Suprapubic skin (tissue), 4 donors: ENCODE results near the gene ERG. TPM values are rescaled to one million over a fixed set of nuclear protein-coding genes. Genes with fewer than 3 reads are reported as not detected.
A peak's percentile ranks its signal among the peaks of the same experiment; 100 is the strongest.

Experiments used
- DNase-seq, 2 donors: peaks; one replicate each; pipeline ENCODE4 v3.0.0-alpha.2; 2019; ENCODE audit warnings: low spot score in 2 of 2
- H3K27ac ChIP-seq: fragments of 200-600 bp; sonication (generic); one replicate; pipeline ENCODE4 v1.5.1; 2019
- H3K27me3 ChIP-seq: fragments of 200-600 bp; sonication (generic); one replicate; pipeline ENCODE4 v1.5.1; 2019
- H3K36me3 ChIP-seq: fragments of 200-600 bp; sonication (generic); one replicate; pipeline ENCODE4 v1.5.1; 2019
- H3K4me1 ChIP-seq: fragments of 200-600 bp; sonication (generic); one replicate; pipeline ENCODE4 v1.5.1; 2019
- H3K4me3 ChIP-seq: fragments of 200-600 bp; sonication (generic); one replicate; pipeline ENCODE4 v1.5.1; 2019; ENCODE audit warnings: mild to moderate bottlenecking
- H3K9me3 ChIP-seq: fragments of 200-600 bp; sonication (generic); one replicate; pipeline ENCODE4 v1.5.1; 2019
- EP300 ChIP-seq: sonication (generic); formaldehyde crosslinking; IDR thresholded peaks from one replicate; pipeline ENCODE4 v1.6.1; 2017; ENCODE audit warnings: antibody characterized with exemption
- POLR2A ChIP-seq, 2 donors: fragments of 450-650 bp; IDR thresholded peaks; one replicate each; pipeline ENCODE4 v1.6.1; 2017; ENCODE audit warnings: antibody characterized with exemption in 2 of 2, mild to moderate bottlenecking in 2 of 2, moderate library complexity in 2 of 2
- POLR2AphosphoS5 ChIP-seq, 3 donors: sonication (generic); formaldehyde crosslinking; IDR thresholded peaks; one replicate each; pipeline ENCODE4 v1.6.1; 2017; ENCODE audit warnings: antibody characterized with exemption in 3 of 3
- WGBS: methylation state at CpG from one replicate; pipeline ENCODE4 v1.1.5; 2018; 5-methylcytosine and 5-hydroxymethylcytosine counted together
- total RNA-seq, 4 donors: library from RNA; depleted of rRNA; stranded (reverse); fragments of >200 nt; gene quantifications; one replicate each; pipeline ENCODE4 v1.1.0, GENCODE V29; 2016
- TF ChIP-seq, protein P1 (sequence below), 2 donors: fragments of 200-600 bp in 1 of 2; fragments of 450-650 bp in 1 of 2; sonication (generic) in 1 of 2; IDR thresholded peaks; one replicate each; pipeline ENCODE4 v1.5.1; 2016 to 2019; ENCODE audit warnings: antibody characterized with exemption in 2 of 2, mild to moderate bottlenecking in 1 of 2, moderate library complexity in 1 of 2

Gene ERG
- total RNA-seq, 4 donors from 2014 or later: 3.3 to 10.1 (median 6.3) TPM

DNA sequence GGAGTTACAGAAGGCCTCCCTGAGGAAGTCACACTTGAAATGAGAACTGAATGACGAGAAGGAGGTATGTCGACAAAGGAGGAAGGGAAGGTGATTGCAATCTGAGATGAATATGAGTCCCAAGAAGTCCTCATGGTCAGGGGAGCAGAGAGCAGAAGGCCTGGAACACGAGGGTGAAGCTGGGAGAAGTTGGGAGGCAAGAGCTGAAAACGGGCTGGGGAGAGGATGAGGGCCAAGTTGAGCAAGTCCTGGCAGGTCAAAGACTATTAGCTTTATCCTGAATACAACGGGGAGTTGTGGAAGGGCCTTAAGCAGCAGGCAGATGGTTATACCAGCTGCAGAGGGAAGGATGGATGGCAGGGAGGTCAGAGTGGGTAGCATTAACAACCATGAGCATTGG is 152.0 kb downstream of the ERG start:
- no peak overlapping the region for H3K4me3 ChIP-seq
- H3K9me3 ChIP-seq: no peaks in the 10 kb centered on the region
- TF ChIP-seq, protein P1, sequence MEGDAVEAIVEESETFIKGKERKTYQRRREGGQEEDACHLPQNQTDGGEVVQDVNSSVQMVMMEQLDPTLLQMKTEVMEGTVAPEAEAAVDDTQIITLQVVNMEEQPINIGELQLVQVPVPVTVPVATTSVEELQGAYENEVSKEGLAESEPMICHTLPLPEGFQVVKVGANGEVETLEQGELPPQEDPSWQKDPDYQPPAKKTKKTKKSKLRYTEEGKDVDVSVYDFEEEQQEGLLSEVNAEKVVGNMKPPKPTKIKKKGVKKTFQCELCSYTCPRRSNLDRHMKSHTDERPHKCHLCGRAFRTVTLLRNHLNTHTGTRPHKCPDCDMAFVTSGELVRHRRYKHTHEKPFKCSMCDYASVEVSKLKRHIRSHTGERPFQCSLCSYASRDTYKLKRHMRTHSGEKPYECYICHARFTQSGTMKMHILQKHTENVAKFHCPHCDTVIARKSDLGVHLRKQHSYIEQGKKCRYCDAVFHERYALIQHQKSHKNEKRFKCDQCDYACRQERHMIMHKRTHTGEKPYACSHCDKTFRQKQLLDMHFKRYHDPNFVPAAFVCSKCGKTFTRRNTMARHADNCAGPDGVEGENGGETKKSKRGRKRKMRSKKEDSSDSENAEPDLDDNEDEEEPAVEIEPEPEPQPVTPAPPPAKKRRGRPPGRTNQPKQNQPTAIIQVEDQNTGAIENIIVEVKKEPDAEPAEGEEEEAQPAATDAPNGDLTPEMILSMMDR (IDR thresholded peaks at IDR 0.05): no peak
- TF ChIP-seq POLR2A (IDR thresholded peaks at IDR 0.05) (no peak), POLR2AphosphoS5 (IDR thresholded peaks at IDR 0.05) (no peak), EP300 (no peak)
- H3K27me3 ChIP-seq: no peaks in the 10 kb centered on the region
- 60% methylated on average over 5 of the region's 5 CpGs for WGBS
- no peaks in the 10 kb centered on the region for H3K36me3 ChIP-seq
- no peak overlapping the region for H3K27ac ChIP-seq
- peaks cover 4% of the 10 kb centered on the region for H3K4me1 ChIP-seq
- peak in 1 of 2 donors; percentile 15 for DNase-seq

DNA sequence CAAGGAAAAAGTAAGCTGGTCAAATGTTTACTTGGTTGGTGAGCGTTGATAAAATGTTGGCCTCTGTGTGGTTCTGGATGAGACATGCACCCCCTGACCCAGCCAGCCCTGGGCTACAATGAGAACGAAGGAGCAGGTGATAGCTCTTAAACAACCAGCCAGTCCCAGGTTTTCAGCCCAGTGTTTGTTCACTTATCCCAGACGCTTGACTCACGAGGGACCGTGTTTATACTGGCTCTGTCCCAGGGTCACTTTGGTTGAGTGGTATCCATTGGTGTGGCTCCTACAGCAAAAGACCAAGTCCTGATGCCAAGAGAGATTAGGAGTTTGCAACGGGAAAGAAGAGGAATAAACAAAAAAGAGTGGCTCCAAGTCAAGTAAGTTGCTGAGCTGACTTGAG is 154.6 kb downstream of the ERG start:
- no peaks in the 10 kb centered on the region for H3K9me3 ChIP-seq
- H3K27ac ChIP-seq: no peak overlapping the region
- no peaks in the 10 kb centered on the region for H3K36me3 ChIP-seq
- TF ChIP-seq, protein P1 (IDR thresholded peaks at IDR 0.05): no peak
- TF ChIP-seq POLR2A (IDR thresholded peaks at IDR 0.05): no peak
- no peak for TF ChIP-seq POLR2AphosphoS5 (IDR thresholded peaks at IDR 0.05)
- no peak for TF ChIP-seq EP300
- peaks cover 4% of the 10 kb centered on the region for H3K4me1 ChIP-seq
- no peak for DNase-seq
- H3K4me3 ChIP-seq: no peak overlapping the region
- 68% methylated on average over 6 of the region's 6 CpGs for WGBS
- H3K27me3 ChIP-seq: no peaks in the 10 kb centered on the region

DNA sequence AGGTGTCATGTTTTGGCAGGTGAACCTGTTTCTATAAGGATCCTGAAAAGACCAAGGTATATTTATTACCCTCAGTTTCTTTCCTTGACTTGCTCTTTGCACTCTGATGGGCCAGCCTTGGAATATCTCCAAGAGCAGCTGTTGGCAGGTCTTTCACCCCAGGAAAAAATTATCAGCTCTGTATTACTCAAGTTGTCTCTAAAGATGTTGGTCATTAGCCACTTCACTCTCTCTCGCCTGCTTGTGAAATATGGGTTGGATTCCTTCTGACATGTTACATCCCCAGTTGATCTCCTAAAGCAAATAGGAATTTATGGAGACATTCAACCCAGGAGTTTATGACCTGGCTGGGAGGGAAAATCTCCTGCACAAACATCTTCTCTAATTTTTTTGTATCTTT is 155.5 kb downstream of the ERG start:
- Histone ChIP-seq H3K4me3 (no peak overlapping the region), H3K27ac (no peak overlapping the region), H3K36me3 (no peaks in the 10 kb centered on the region), H3K9me3 (no peaks in the 10 kb centered on the region), H3K27me3 (no peaks in the 10 kb centered on the region), H3K4me1 (peaks cover 4% of the 10 kb centered on the region)
- TF ChIP-seq POLR2A (IDR thresholded peaks at IDR 0.05) (no peak), POLR2AphosphoS5 (IDR thresholded peaks at IDR 0.05) (no peak), EP300 (no peak)
- TF ChIP-seq, protein P1 (IDR thresholded peaks at IDR 0.05): no peak
- 70% methylated on average over 1 of the region's 1 CpG for WGBS
- DNase-seq: no peak

DNA sequence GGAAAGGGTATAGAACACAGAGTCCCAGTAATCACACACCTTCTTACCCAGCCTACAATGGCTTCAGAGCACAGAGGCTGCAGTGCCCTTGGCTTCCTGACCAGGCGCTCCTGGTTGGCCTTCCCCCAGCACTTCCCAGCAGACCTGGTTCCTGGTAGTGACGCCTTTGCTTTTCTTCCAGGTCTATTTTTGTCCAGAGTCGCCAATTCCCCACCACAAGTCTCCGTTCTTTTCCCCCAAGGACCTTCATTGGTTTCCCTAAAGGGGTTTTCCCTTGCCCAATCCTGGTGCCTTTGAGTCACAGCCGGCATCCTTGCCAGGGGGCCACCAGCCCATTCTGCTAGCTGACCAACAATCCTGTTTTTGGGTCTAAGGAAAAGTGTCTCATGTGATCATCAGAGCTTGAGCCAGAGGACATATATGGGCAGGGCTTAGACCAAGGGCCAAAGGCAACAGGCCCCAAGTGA is 156.7 kb downstream of the ERG start:
- Histone ChIP-seq H3K27ac (no peak overlapping the region), H3K36me3 (no peaks in the 10 kb centered on the region), H3K4me1 (peaks cover 4% of the 10 kb centered on the region), H3K27me3 (no peaks in the 10 kb centered on the region), H3K9me3 (no peaks in the 10 kb centered on the region), H3K4me3 (no peak overlapping the region)
- TF ChIP-seq, protein P1 (IDR thresholded peaks at IDR 0.05): no peak
- TF ChIP-seq POLR2A (IDR thresholded peaks at IDR 0.05): no peak
- TF ChIP-seq EP300: no peak
- TF ChIP-seq POLR2AphosphoS5 (IDR thresholded peaks at IDR 0.05): no peak
- DNase-seq: peak in 1 of 2 donors; percentile 50
- WGBS: 68% methylated on average over 5 of the region's 5 CpGs

DNA sequence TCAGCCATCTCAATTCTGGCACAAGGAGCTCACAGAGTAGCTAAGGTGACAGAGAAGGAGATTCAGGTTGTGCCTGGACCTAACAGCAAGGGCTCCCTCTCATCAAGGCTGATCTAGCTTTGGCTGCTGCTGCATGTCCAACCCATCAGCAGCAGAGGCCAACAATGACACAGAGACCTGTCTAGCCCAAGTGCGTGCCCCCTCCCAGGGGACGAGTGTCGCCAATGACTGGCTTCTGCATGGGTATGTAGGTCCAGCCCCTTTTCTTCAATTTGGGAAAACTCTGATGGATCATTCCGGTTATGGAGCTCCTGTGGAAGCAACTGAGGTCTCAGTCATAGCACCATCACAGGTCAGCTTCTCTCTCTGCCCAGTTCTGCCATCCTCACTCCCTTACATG is 158.1 kb downstream of the ERG start:
- Histone ChIP-seq H3K4me1 (peaks cover 4% of the 10 kb centered on the region), H3K27ac (no peak overlapping the region)
- WGBS: 100% methylated on average over 4 of the region's 4 CpGs

More for the DNA sequence above, 158.1 kb downstream of the ERG start:
- TF ChIP-seq POLR2AphosphoS5 (IDR thresholded peaks at IDR 0.05) (no peak), POLR2A (IDR thresholded peaks at IDR 0.05) (no peak), EP300 (no peak)
- TF ChIP-seq, protein P1 (IDR thresholded peaks at IDR 0.05): no peak
- Histone ChIP-seq H3K36me3 (no peaks in the 10 kb centered on the region), H3K27me3 (no peaks in the 10 kb centered on the region), H3K9me3 (no peaks in the 10 kb centered on the region), H3K4me3 (no peak overlapping the region)
- peak in 1 of 2 donors; percentile 24 for DNase-seq
